DOHH2 (cell line): ENCODE results near the gene CREBRF.
"Not testable (repeated sequence)": the region's sequence is repeated elsewhere in the genome, so short reads cannot be mapped to it uniquely, and the experiment has no call there.

ENCODE experiments used
- CTCF ChIP-seq: fragments of 200-600 bp; sonication (generic); IDR thresholded peaks from one replicate; pipeline ENCODE4 v1.5.1; 2014; ENCODE audit warnings: antibody characterized with exemption, mild to moderate bottlenecking, low read depth, low read length; ENCODE audit not compliant: poor library complexity, severe bottlenecking
- EZH2phosphoT487 ChIP-seq: fragments of 200-600 bp; sonication (generic); IDR thresholded peaks from 2 replicates; pipeline ENCODE4 v1.6.1; 2017; ENCODE audit warnings: borderline replicate concordance, mild to moderate bottlenecking, antibody characterized with exemption, low read length, moderate library complexity, mixed read lengths

GRCh38 chr5:173017087-173017486, 39.1 kb upstream of the CREBRF start:
- TF ChIP-seq CTCF, EZH2phosphoT487: not testable (repeated sequence)
